ENCODE data around the gene SLC5A10.

DNA sequence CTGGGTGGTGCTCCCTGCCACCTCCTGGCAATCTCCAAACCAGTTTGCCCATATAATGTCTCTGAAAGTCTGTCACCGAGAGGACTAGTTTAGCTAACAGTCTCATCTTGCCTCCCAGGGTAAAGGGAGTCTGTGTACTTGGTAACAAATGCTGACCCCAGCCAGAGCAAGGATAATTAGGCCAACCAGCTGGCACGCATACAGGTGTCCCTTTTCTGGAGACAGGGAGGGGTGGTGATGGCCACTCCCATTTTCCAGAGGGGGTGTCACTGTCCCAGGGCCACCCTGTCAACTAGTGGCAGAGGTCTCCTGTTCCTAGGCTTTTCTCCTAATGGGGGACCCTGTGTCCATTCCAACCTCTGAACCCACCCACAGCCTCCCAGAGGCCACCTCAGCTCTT lies 44.5 kb downstream of the SLC5A10 start:
- TF ChIP-seq, protein P1, sequence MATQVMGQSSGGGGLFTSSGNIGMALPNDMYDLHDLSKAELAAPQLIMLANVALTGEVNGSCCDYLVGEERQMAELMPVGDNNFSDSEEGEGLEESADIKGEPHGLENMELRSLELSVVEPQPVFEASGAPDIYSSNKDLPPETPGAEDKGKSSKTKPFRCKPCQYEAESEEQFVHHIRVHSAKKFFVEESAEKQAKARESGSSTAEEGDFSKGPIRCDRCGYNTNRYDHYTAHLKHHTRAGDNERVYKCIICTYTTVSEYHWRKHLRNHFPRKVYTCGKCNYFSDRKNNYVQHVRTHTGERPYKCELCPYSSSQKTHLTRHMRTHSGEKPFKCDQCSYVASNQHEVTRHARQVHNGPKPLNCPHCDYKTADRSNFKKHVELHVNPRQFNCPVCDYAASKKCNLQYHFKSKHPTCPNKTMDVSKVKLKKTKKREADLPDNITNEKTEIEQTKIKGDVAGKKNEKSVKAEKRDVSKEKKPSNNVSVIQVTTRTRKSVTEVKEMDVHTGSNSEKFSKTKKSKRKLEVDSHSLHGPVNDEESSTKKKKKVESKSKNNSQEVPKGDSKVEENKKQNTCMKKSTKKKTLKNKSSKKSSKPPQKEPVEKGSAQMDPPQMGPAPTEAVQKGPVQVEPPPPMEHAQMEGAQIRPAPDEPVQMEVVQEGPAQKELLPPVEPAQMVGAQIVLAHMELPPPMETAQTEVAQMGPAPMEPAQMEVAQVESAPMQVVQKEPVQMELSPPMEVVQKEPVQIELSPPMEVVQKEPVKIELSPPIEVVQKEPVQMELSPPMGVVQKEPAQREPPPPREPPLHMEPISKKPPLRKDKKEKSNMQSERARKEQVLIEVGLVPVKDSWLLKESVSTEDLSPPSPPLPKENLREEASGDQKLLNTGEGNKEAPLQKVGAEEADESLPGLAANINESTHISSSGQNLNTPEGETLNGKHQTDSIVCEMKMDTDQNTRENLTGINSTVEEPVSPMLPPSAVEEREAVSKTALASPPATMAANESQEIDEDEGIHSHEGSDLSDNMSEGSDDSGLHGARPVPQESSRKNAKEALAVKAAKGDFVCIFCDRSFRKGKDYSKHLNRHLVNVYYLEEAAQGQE (IDR thresholded peaks at IDR 0.05; ENCODE audit: unreplicated experiment) = no peak
- TF ChIP-seq, protein P2, sequence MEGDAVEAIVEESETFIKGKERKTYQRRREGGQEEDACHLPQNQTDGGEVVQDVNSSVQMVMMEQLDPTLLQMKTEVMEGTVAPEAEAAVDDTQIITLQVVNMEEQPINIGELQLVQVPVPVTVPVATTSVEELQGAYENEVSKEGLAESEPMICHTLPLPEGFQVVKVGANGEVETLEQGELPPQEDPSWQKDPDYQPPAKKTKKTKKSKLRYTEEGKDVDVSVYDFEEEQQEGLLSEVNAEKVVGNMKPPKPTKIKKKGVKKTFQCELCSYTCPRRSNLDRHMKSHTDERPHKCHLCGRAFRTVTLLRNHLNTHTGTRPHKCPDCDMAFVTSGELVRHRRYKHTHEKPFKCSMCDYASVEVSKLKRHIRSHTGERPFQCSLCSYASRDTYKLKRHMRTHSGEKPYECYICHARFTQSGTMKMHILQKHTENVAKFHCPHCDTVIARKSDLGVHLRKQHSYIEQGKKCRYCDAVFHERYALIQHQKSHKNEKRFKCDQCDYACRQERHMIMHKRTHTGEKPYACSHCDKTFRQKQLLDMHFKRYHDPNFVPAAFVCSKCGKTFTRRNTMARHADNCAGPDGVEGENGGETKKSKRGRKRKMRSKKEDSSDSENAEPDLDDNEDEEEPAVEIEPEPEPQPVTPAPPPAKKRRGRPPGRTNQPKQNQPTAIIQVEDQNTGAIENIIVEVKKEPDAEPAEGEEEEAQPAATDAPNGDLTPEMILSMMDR (conservative IDR thresholded peaks at IDR 0.05; ENCODE audit: low read depth in 2 of 2) = no peak
- no peak for TF ChIP-seq EZH2 (IDR thresholded peaks at IDR 0.05; ENCODE audit: low read depth, unreplicated experiment)

Measured in GM23338 (cell line).